Breast epithelium (tissue), 3 donors: Measurements from ENCODE around the gene TRMT6.

ENCODE experiments used
- POLR2A ChIP-seq: fragments of 450-650 bp; IDR thresholded peaks from one replicate; pipeline ENCODE4 v1.6.1; 2016; ENCODE audit warnings: antibody characterized with exemption, mild to moderate bottlenecking, moderate library complexity
- TF ChIP-seq, protein P1 (sequence below), 3 donors: fragments of 450-650 bp; IDR thresholded peaks; one replicate each; pipeline ENCODE4 v1.5.1; 2016 to 2017; ENCODE audit warnings: antibody characterized with exemption in 3 of 3, mild to moderate bottlenecking in 3 of 3, moderate library complexity in 3 of 3

DNA sequence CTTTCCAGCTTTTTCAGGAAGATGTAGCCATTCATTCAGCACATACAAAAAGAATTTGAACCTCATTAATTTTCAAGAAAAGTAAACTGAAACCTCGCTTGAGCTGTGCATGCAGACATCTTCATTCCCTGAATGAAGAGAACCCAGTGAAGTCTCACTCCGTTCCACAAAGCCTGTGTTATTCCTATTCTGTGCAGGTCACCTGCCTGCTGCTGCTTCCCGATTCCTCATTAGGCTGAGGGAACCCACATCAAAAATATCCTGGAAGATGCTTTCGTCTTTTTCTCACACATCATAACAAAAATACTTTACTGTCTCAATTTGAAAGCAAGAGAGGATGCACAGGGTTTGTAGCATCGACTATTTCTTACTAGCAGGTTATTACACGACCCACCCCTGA, 40.1 kb downstream of the TRMT6 start:
- no peak for TF ChIP-seq POLR2A
- TF ChIP-seq, protein P1, sequence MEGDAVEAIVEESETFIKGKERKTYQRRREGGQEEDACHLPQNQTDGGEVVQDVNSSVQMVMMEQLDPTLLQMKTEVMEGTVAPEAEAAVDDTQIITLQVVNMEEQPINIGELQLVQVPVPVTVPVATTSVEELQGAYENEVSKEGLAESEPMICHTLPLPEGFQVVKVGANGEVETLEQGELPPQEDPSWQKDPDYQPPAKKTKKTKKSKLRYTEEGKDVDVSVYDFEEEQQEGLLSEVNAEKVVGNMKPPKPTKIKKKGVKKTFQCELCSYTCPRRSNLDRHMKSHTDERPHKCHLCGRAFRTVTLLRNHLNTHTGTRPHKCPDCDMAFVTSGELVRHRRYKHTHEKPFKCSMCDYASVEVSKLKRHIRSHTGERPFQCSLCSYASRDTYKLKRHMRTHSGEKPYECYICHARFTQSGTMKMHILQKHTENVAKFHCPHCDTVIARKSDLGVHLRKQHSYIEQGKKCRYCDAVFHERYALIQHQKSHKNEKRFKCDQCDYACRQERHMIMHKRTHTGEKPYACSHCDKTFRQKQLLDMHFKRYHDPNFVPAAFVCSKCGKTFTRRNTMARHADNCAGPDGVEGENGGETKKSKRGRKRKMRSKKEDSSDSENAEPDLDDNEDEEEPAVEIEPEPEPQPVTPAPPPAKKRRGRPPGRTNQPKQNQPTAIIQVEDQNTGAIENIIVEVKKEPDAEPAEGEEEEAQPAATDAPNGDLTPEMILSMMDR (IDR thresholded peaks at IDR 0.05): no peak
